ENCODE results near the gene ORAI3. TPM values are rescaled to one million over a fixed set of nuclear protein-coding genes. Genes with fewer than 3 reads are reported as not detected.
A peak's percentile ranks its signal among the peaks of the same experiment; 100 is the strongest.

ORAI3 gene
- total and polyA plus RNA-seq, 2 of the 13 experiments (the other 11 are each of a cell fraction or from before 2014, with no cell fraction given), result 11.4 to 32.0 TPM

GRCh38 chr16:30956601-30957455 is 8.0 kb downstream of the ORAI3 start (continued):
- no peak for TF ChIP-seq SIN3B (IDR thresholded peaks at IDR 0.05; ENCODE audit: low read length)
- TF ChIP-seq NFE2 (CRISPR knock-in tag; IDR thresholded peaks at IDR 0.05), result peak; percentile 70; the same call in 1 of the 2 replicates
- no peak; the same call in 1 of the 2 replicates for TF ChIP-seq NFKB2 (CRISPR knock-in tag; IDR thresholded peaks at IDR 0.05; ENCODE audit: borderline replicate concordance)
- TF ChIP-seq ZBTB7A (CRISPR knock-in tag; IDR thresholded peaks at IDR 0.05), result 0 out of 2 replicates have a peak, but pooled peaks have one; percentile 17
- TF ChIP-seq KAT2B (IDR thresholded peaks at IDR 0.05; ENCODE audit: borderline replicate concordance, low read depth, low read length), result no peak
- TF ChIP-seq TBX3 (IDR thresholded peaks at IDR 0.05; ENCODE audit: borderline replicate concordance), result no peak
- TF ChIP-seq CSRNP1 (CRISPR knock-in tag; IDR thresholded peaks at IDR 0.05), result no peak
- TF ChIP-seq FIP1L1 (IDR thresholded peaks at IDR 0.05; ENCODE audit: borderline replicate concordance, insufficient read depth, low read depth, low read length), result no peak; the same call in 1 of the 2 replicates
- TF ChIP-seq ZSCAN21 (CRISPR knock-in tag; IDR thresholded peaks at IDR 0.05; ENCODE audit: borderline replicate concordance), result no peak
- TF ChIP-seq FOXA1 (IDR thresholded peaks at IDR 0.05), result no peak
- peak; percentile 22; the same call in 1 of the 2 replicates for TF ChIP-seq FOXA1 (CRISPR knock-in tag; IDR thresholded peaks at IDR 0.05)
- no peak for TF ChIP-seq HNRNPH1 (optimal IDR thresholded peaks at IDR 0.05; ENCODE audit: low read depth, low read length)
- TF ChIP-seq ZNF574 (CRISPR knock-in tag; IDR thresholded peaks at IDR 0.05), result no peak
- no peak for TF ChIP-seq NFIB (CRISPR knock-in tag; IDR thresholded peaks at IDR 0.05; ENCODE audit: borderline replicate concordance)
- peak; percentile 99 for TF ChIP-seq ZNF263 (CRISPR knock-in tag; IDR thresholded peaks at IDR 0.05)
- TF ChIP-seq ZNF772 (CRISPR knock-in tag; IDR thresholded peaks at IDR 0.05), result peak; percentile 77; the same call in 1 of the 2 replicates
- no peak for TF ChIP-seq GTF3A (CRISPR knock-in tag; conservative IDR thresholded peaks at IDR 0.05)
- TF ChIP-seq POLR2AphosphoS2 (IDR thresholded peaks at IDR 0.05; ENCODE audit: low read depth, low read length), result peak; percentile 35; the same call in 1 of the 2 replicates
- TF ChIP-seq ZNF629 (CRISPR knock-in tag; conservative IDR thresholded peaks at IDR 0.05), result peak; percentile 100
- no peak for TF ChIP-seq NR2C2 (CRISPR knock-in tag; IDR thresholded peaks at IDR 0.05; ENCODE audit: borderline replicate concordance)
- no peak for TF ChIP-seq ZNF792 (CRISPR knock-in tag; IDR thresholded peaks at IDR 0.05)
- TF ChIP-seq TRAFD1 (CRISPR knock-in tag; IDR thresholded peaks at IDR 0.05; ENCODE audit: borderline replicate concordance), result peak; percentile 87; the same call in 1 of the 2 replicates
- TF ChIP-seq REPIN1 (CRISPR knock-in tag; IDR thresholded peaks at IDR 0.05; ENCODE audit: borderline replicate concordance, low read depth), result no peak; the same call in 1 of the 2 replicates
